HPDE6-E6E7 (cell line): Measurements from ENCODE around the gene EMP1.
"Not testable (repeated sequence)": the region's sequence is repeated elsewhere in the genome, so short reads cannot be mapped to it uniquely, and the experiment has no call there.

ENCODE experiments used
- DNase-seq: peaks from one replicate; pipeline ENCODE4 v3.0.0; 2011; ENCODE audit warnings: missing footprints; ENCODE audit errors: extremely low spot score

Gene EMP1

GRCh38 chr12:13257356-13257875, 60.9 kb downstream of the EMP1 start:
- no peak for DNase-seq

GRCh38 chr12:13258197-13258596, 61.7 kb downstream of the EMP1 start:
- no peak for DNase-seq

- DNase-seq, result no peak
These were observed 62.2 kb downstream of the EMP1 start for GRCh38 chr12:13258717-13259119.

GRCh38 chr12:13259625-13260024, 63.1 kb downstream of the EMP1 start:
- DNase-seq, result not testable (repeated sequence)

DNA sequence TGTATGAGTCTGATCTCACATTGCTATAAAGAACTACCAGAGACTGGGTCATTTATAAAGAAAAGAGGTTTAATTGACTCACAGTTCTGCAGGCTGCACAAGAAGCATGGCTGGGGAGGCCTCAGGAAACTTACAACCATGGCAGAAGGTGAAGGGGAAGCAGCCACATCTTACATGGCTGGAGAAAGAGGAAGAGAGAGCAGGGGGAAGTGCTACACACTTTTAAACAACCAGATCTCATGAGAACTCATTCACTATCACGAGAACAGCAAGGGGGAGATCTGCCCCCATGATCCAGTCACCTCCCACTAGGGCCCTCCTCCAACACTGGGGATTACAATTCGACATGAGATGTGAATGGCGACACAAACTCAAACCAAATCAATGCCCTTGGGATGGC, 71.3 kb downstream of the EMP1 start:
- DNase-seq, result not testable (repeated sequence)

- no peak for DNase-seq
These were observed 72.1 kb downstream of the EMP1 start for GRCh38 chr12:13268581-13268980.
